ENCODE data around the gene HK3.

Gene HK3

GRCh38 chr5:176899296-176899891, at the start of gene HK3:
Gene HK3, minus strand, starts transcription at chr5:176899346. Its CDS starts 3,187 bp downstream, at chr5:176896159.
- no peak for DNase-seq (ENCODE audit: low read depth in 2 of 3, low spot score in 2 of 3)

GRCh38 chr5:176948458-176948857, 49.3 kb upstream of the HK3 start:
- DNase-seq (ENCODE audit: low read depth in 2 of 3, low spot score in 2 of 3) = no peak

- DNase-seq (ENCODE audit: low read depth in 2 of 3, low spot score in 2 of 3) = no peak
Observed at GRCh38 chr5:176947847-176948246, 48.7 kb upstream of the HK3 start.

DNA sequence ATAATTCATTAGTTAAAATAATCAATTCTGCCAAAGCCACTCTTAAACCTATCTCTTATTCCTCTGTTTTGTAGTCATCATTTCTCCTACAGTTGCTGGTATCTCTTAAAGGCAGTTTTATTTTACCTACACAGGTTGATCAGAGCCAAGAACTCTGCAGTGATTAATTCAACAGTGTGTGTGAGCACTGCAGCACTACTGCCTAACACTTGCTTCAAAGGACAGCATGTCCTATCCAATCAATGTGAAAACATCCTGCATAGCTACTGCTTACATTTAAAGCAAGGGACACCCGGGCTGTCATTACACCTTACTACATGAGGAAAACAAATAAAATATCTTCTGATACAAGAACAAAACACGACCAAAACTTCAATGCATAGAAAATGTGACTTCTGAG, 45.1 kb upstream of the HK3 start:
- DNase-seq (ENCODE audit: low read depth in 2 of 3, low spot score in 2 of 3) = no peak

GRCh38 chr5:176943816-176944215, 44.7 kb upstream of the HK3 start:
- DNase-seq (ENCODE audit: low read depth in 2 of 3, low spot score in 2 of 3) = no peak

DNA sequence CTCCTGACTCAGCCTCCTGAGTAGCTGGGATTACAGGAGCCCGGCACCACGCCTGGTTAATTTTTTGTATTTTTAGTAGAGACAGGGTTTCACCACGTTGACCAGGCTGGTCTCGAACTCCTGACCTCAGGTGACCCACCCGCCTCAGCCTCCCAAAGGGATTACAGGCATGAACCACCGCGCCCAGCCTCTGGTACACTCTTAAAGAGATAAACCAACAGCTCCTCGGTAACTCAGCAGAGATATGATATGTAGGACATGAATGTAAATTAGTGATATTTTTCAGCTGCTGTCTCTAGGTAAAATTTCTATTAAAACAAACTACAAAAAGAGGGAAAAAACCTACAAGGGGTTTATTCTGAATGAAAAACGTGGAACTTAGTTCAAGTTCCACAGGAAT, 42.8 kb upstream of the HK3 start:
- no peak for DNase-seq (ENCODE audit: low read depth in 2 of 3, low spot score in 2 of 3)

GRCh38 chr5:176938472-176938871, 39.3 kb upstream of the HK3 start:
- DNase-seq (ENCODE audit: low read depth in 2 of 3, low spot score in 2 of 3) = no peak

DNA sequence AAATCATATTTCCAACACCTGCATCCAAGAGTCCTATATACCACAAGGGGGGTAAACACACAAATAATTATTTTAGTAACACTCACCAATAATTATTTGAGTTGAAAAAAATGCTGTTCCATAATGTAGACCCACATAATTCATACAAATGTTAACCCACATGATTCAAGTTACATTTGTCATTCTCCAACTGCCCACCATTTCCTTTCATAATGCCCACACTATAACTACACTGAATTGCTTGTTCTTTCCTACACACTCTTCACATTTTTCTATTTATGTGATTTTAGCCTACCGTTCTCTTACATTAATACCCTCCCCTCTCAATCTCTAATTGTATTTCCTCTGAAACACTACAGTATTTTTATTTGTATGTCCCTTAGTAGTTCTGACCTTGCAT, 35.9 kb upstream of the HK3 start:
- no peak for DNase-seq (ENCODE audit: low read depth in 2 of 3, low spot score in 2 of 3)

DNA sequence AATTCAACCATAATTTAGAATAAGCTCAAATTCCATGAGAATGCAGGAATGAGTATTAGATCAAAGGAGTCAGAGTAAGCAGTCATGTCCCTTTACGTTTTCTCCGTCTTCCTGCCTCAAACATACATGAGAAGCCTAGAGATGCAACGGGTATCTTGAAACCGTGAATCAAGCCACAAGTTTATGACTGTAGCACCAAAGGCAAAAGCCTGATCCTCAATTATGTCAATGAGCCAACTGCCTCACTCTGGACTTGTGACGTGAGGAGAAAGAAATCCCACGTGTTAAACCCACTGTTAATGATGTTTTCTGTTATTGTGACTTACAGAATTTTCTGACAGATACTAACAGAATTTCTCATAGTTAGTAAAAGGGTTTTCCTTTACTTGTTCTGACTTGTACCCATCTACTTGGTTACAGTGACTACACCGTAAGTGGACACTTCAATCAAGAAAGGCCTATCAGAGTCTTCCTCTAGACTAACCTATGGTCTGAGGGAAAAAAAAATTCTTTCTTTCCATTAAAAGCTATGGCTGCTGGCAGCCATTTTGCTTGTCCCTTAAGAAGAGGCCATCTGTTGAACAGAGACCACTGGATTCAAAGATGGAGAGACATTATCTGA, 35.3 kb upstream of the HK3 start:
- no peak for DNase-seq (ENCODE audit: low read depth in 2 of 3, low spot score in 2 of 3)

GRCh38 chr5:176929654-176930053, 30.5 kb upstream of the HK3 start:
- DNase-seq (ENCODE audit: low read depth in 2 of 3, low spot score in 2 of 3) = no peak

DNA sequence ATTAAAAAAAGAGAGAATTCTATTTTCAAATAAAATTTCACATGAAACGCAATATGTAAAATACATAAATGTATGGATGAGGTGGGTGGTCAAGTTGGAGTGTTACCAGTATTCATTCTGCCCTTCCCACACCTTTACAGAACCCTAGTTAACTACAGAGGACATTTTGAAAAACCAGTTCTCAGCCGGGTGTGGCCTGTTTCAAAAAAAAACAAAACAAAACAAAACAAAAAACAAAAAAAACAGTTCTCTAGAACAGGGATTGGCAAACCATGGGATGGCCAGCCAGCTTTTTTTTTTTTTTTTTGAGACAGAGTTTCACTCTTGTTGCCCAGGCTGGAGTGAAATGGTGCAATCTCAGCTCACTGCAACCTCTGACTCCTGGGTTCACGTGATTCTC, 28.4 kb upstream of the HK3 start:
- DNase-seq (ENCODE audit: low read depth in 2 of 3, low spot score in 2 of 3) = no peak

GRCh38 chr5:176922817-176923216, 23.7 kb upstream of the HK3 start:
- no peak for DNase-seq (ENCODE audit: low read depth in 2 of 3, low spot score in 2 of 3)

GRCh38 chr5:176921714-176922113, 22.6 kb upstream of the HK3 start:
- DNase-seq (ENCODE audit: low read depth in 2 of 3, low spot score in 2 of 3) = no peak

DNA sequence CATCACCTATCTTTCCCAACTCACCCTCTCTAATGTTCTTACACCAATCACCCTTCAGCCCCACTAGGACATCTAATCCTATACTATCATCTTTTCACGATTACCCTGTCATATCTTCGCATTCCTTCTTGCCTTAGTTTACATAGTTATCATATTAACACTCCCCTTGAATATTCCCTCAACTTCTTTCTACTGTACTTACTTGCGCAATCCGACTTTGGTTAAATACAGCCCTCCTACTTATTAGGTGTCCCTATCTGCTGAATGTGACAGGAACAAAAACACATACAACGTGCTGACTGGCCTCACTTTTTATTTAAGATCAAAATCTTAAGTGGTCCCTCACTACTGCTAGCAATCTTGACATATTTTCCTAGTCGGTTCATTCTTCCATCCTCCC, 19.5 kb upstream of the HK3 start:
- DNase-seq (ENCODE audit: low read depth in 2 of 3, low spot score in 2 of 3) = no peak

GRCh38 chr5:176916337-176916736, 17.2 kb upstream of the HK3 start:
- no peak for DNase-seq (ENCODE audit: low read depth in 2 of 3, low spot score in 2 of 3)

- DNase-seq (ENCODE audit: low read depth in 2 of 3, low spot score in 2 of 3) = no peak
Observed at GRCh38 chr5:176915906-176916305, 16.8 kb upstream of the HK3 start.

- no peak for DNase-seq (ENCODE audit: low read depth in 2 of 3, low spot score in 2 of 3)
Observed at GRCh38 chr5:176912115-176912514, 13.0 kb upstream of the HK3 start.

- no peak for DNase-seq (ENCODE audit: low read depth in 2 of 3, low spot score in 2 of 3)
Observed at GRCh38 chr5:176908675-176909368, 9.7 kb upstream of the HK3 start.

DNA sequence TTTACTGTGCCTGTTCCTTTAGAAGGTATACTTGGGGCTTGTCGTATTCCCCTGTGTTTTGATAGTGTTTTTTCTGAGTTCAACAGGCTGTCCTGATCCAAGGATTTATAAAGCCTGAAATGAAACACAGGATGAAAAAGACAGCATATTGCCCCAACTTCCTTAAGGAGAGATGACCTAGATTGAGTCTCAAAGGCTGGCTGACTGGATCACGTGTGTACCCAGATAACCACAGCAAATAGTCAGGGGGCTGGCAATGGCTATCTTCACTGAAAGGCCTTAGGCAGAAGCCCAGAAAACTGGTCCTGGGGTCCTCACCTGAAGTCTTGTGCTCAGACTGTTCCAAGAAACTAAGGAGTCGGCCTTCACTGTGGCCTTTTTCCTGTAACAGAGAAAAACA, 7.7 kb upstream of the HK3 start:
- DNase-seq (ENCODE audit: low read depth in 2 of 3, low spot score in 2 of 3) = no peak

DNA sequence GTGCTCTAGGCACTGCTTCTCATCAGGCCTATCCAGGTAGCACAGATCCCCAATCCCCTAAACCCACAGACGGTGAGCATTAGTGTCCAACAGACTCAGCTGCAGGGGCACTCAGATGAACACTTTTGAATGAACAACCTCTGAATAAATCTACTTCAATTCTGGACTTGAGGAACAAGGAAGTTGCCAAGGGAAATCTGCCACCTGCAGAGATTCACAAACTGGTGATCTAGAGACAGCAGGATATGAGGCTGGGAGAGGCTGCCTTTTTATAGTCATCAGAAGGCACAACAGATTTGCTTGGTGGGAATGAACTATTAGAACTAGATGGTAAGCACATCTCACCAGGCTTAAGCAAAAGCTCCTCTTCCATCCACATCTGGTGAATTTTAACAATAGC, 7.0 kb upstream of the HK3 start:
- DNase-seq (ENCODE audit: low read depth in 2 of 3, low spot score in 2 of 3) = no peak

DNA sequence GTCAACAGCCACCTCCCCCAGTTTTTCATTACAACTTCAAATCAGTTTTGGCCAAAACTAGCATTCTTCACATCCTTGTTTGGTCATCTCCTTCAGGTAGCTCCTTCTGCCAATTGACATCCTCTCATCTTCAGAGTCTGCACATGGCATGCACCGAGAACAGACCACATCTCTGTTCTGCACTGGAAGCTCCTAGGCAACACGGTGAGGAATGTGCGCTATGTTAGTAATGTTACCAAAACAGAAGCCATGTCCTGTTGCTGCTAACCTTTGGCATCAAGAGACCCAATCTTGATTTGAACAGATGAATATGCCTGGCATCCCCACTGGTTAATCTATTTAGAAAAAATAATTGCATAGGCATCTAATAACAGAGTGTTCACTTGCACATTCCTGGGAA, 5.1 kb upstream of the HK3 start:
- no peak for DNase-seq (ENCODE audit: low read depth in 2 of 3, low spot score in 2 of 3)

GRCh38 chr5:176902911-176903664, 3.9 kb upstream of the HK3 start:
- DNase-seq (ENCODE audit: low read depth in 2 of 3, low spot score in 2 of 3) = no peak

All from activated CD8-positive, alpha-beta memory T cell treated with anti-CD3 and anti-CD28 coated beads for 48 hours (primary cell).